Measurements from ENCODE around the gene UST.
"Not testable (repeated sequence)": the region's sequence is repeated elsewhere in the genome, so short reads cannot be mapped to it uniquely, and the experiment has no call there.

- not testable (repeated sequence) for TF ChIP-seq CTCF, POLR2A (IDR thresholded peaks at IDR 0.05)
Observed at GRCh38 chr6:148864132-148864531, 117.3 kb downstream of the UST start.

All from right lobe of liver (tissue), 4 donors.